GM12878 (cell line): ENCODE results near the gene TAPT1. TPM values are rescaled to one million over a fixed set of nuclear protein-coding genes. Genes with fewer than 3 reads are reported as not detected.

Experiments used
- ATAC-seq: fragments of 200-7000 bp; cut with Tn5 transposase; 3 replicates; pipeline ENCODE4 v1.9.1; 2020; ENCODE audit warnings: mild to moderate bottlenecking, moderate library complexity
- BruUV-seq: library from RNA; stranded (reverse); fragments of 400-500 nt; replicated peaks from 2 replicates; lab custom pipeline; 2021; lab: Mats Ljungman, UMichigan
- CTCF ChIA-PET: fragments of 300-600 bp; sonication (Branson Sonifier 250); formaldehyde crosslinking; extraction: SDS; loops from one replicate; lab custom pipeline; 2021; ENCODE audit warnings: inconsistent platforms; lab: Yijun Ruan, JAX
- POLR2A ChIA-PET: fragments of 350-600 bp; formaldehyde crosslinking; extraction: SDS; loops from one replicate; lab custom pipeline; 2021; ENCODE audit warnings: inconsistent platforms; lab: Charles Lee
- RAD21 ChIA-PET: fragments of 300-600 bp; sonication (Branson Sonifier 250); formaldehyde crosslinking; loops from one replicate; lab custom pipeline; 2023; ENCODE audit warnings: antibody characterized with exemption; ENCODE audit not compliant: unreplicated experiment; lab: Charles Lee
- SMC1A ChIA-PET: fragments of 300-600 bp; sonication (Branson Sonifier 250); formaldehyde crosslinking; loops from one replicate; lab custom pipeline; 2023; ENCODE audit not compliant: unreplicated experiment, uncharacterized antibody; lab: Charles Lee
- DNase-seq: peaks from one replicate; pipeline ENCODE4 v3.0.0-alpha.2; 2011; ENCODE audit warnings: low read depth, low spot score
- FAIRE-seq: peaks from 3 replicates; lab custom pipeline; 2011; peaks lifted over from hg19 to GRCh38; lab: Jason Lieb, UNC
- H2AFZ ChIP-seq: 2 replicates; pipeline ENCODE4 v1.6.0; 2011; ENCODE audit warnings: low read depth, low read length, control low read depth; ENCODE audit not compliant: control insufficient read depth
- H3K27ac ChIP-seq: 2 replicates; pipeline ENCODE4 v1.5.1; 2011; ENCODE audit warnings: control low read depth; ENCODE audit not compliant: control insufficient read depth, insufficient read depth
- H3K27me3 ChIP-seq, 2 experiments: replicated peaks in 1 of 2; 2 replicates each; pipeline versions ENCODE4 v1.6.0 to v1.6.1; 2011; ENCODE audit warnings: low read length in 1 of 2; ENCODE audit not compliant: control insufficient read depth in 2 of 2, insufficient read depth in 2 of 2
- H3K36me3 ChIP-seq, 2 experiments: 2 replicates each; pipeline ENCODE4 v1.5.1; 2011; ENCODE audit warnings: low read length in 1 of 2; ENCODE audit not compliant: control insufficient read depth in 2 of 2, insufficient read depth in 2 of 2
- H3K4me1 ChIP-seq: 2 replicates; pipeline ENCODE4 v1.6.1; 2011; ENCODE audit warnings: mild to moderate bottlenecking, low read length, moderate library complexity, mixed read lengths; ENCODE audit not compliant: control insufficient read depth, insufficient read depth
- H3K4me2 ChIP-seq: 2 replicates; pipeline ENCODE4 v1.6.0; 2011; ENCODE audit warnings: control low read depth; ENCODE audit not compliant: control insufficient read depth, insufficient read depth
- H3K4me3 ChIP-seq: fragments of 200-600 bp; sonication (generic); 2 replicates; pipeline ENCODE4 v1.5.1; 2016
- H3K79me2 ChIP-seq: 2 replicates; pipeline ENCODE4 v1.6.0; 2011; ENCODE audit warnings: low read length; ENCODE audit not compliant: control insufficient read depth, insufficient read depth
- H3K9ac ChIP-seq: 2 replicates; pipeline ENCODE4 v1.8.0; 2011; ENCODE audit warnings: low read length, control low read depth, mixed read lengths; ENCODE audit not compliant: control insufficient read depth, insufficient read depth
- H3K9me3 ChIP-seq: replicated peaks from 3 replicates; pipeline ENCODE4 v1.5.1; 2011; ENCODE audit warnings: mild to moderate bottlenecking, low read length; ENCODE audit not compliant: control insufficient read depth, insufficient read depth
- H4K20me1 ChIP-seq: 2 replicates; pipeline ENCODE4 v1.6.0; 2011; ENCODE audit not compliant: control insufficient read depth, insufficient read depth
- CBX5 ChIP-seq: sonication (generic); IDR thresholded peaks from 2 replicates; pipeline ENCODE4 v1.6.1; 2016; ENCODE audit warnings: low read depth, moderate library complexity, mild to moderate bottlenecking, inconsistent platforms
- KAT2A ChIP-seq: conservative IDR thresholded peaks from 2 replicates; pipeline ENCODE4 v1.6.1; 2011; ENCODE audit warnings: low read depth, low read length; ENCODE audit not compliant: control insufficient read depth
- LARP7 ChIP-seq: fragments of 450-650 bp; IDR thresholded peaks from 2 replicates; pipeline ENCODE4 v1.6.1; 2017; ENCODE audit warnings: mild to moderate bottlenecking
- SKIL ChIP-seq: fragments of 450-650 bp; IDR thresholded peaks from 2 replicates; pipeline ENCODE4 v1.6.1; 2017; ENCODE audit warnings: mild to moderate bottlenecking, low read depth, inconsistent platforms; ENCODE audit not compliant: poor library complexity, severe bottlenecking
- SMAD5 ChIP-seq: IDR thresholded peaks from 2 replicates; pipeline ENCODE4 v1.6.1; 2016; ENCODE audit warnings: antibody characterized with exemption, low read depth
- SP1 ChIP-seq: IDR thresholded peaks from one replicate; pipeline ENCODE4 v1.6.1; 2011; ENCODE audit warnings: low read depth, low read length
- USF2 ChIP-seq: IDR thresholded peaks from 2 replicates; pipeline ENCODE4 v1.6.1; 2011; ENCODE audit warnings: low read depth, low read length, improper control_type of control experiment, borderline replicate concordance
- ZNF687 ChIP-seq: fragments of 450-650 bp; IDR thresholded peaks from 2 replicates; pipeline ENCODE4 v1.6.1; 2017; ENCODE audit warnings: mild to moderate bottlenecking, moderate library complexity
- WGBS: methylation state at CpG from one replicate; pipeline ENCODE4 v1.1.6; 2016; ENCODE audit warnings: low lambda C conversion rate; ENCODE audit not compliant: insufficient replicate concordance, insufficient coverage; ENCODE audit errors: missing lambda C conversion rate; 5-methylcytosine and 5-hydroxymethylcytosine counted together
- in situ Hi-C: fragments of 300-500 bp; cut with MboI; formaldehyde crosslinking; loops from 9 replicates; pipeline ENCODE4 v1.14.3; 2018; ENCODE audit warnings: mixed read lengths
- intact Hi-C: fragments of 100-400 bp; cut with micrococcal nuclease; formaldehyde crosslinking; loops from one replicate; pipeline ENCODE4 v1.14.2; 2022; ENCODE audit not compliant: unreplicated experiment
- polyA plus RNA-seq, 11 experiments: library from polyadenylated mRNA; depleted of rRNA in 4 of 11; unstranded in 6 of 11; stranded (reverse) in 5 of 11; fragments of >200 nt; fragmentation: Nextera tagmentation in 4 of 11; fragmentation: Illumina TruSeq in 1 of 11; extraction: Ambion mirVana in 4 of 11; extraction: Trizol in 1 of 11; gene quantifications; 1 replicate in 1 of 11; 2 replicates in 10 of 11; pipeline versions ENCODE4 v1.2.1 to v1.2.3, GENCODE V29; 2011 to 2016; ENCODE audit warnings: inconsistent platforms in 2 of 11, missing spikeins in 2 of 11, low read depth in 1 of 11
- total RNA-seq, 4 experiments: library from RNA; depleted of rRNA in 3 of 4; stranded (reverse); fragments of >200 nt in 3 of 4; fragmentation: Illumina TruSeq in 1 of 4; extraction: Trizol in 1 of 4; gene quantifications; 2 replicates each; pipeline versions ENCODE4 v1.2.1 to v1.2.3, GENCODE V29; 2013 to 2021

Gene TAPT1
- total and polyA plus RNA-seq, 10 of the 15 experiments (the other 5 are each of a cell fraction or from before 2014, with no cell fraction given): 0.91 to 23.3 (median 9.5) TPM

GRCh38 chr4:16126714-16127113 is 99.6 kb downstream of the TAPT1 start:
- no peak overlapping the region for H3K4me3 ChIP-seq
- no peak overlapping the region for H3K9ac ChIP-seq
- CTCF ChIA-PET: no interaction called here
- no peaks in the 10 kb centered on the region for H3K36me3 ChIP-seq
- no peak overlapping the region for H2AFZ ChIP-seq
- H3K27ac ChIP-seq: no peak overlapping the region
- no peak overlapping the region for H3K4me2 ChIP-seq
- H4K20me1 ChIP-seq: no peaks in the 10 kb centered on the region
- 0 out of 4 replicates have a peak, but pooled peaks cover 0 to 3% of the 10 kb centered on the region in 2 experiments for H3K27me3 ChIP-seq
- DNase-seq (no peak), FAIRE-seq (no peak), ATAC-seq (no peak)
- SMC1A ChIA-PET: no interaction called here
- intact Hi-C loops: no loop called here
- RAD21 ChIA-PET: no interaction called here
- WGBS: 0% methylated on average over 1 of the region's 1 CpG
- no peak for TF ChIP-seq CBX5
- H3K9me3 ChIP-seq: no peaks in the 10 kb centered on the region
- in situ Hi-C loops: no loop called here
- H3K79me2 ChIP-seq: no peaks in the 10 kb centered on the region
- no peaks in the 10 kb centered on the region for H3K4me1 ChIP-seq
- no TSS peak for BruUV-seq
- POLR2A ChIA-PET: no interaction called here

GRCh38 chr4:16125571-16126445 is 100.5 kb downstream of the TAPT1 start:
- no peaks in the 10 kb centered on the region for H3K9me3 ChIP-seq
- no peaks in the 10 kb centered on the region for H4K20me1 ChIP-seq
- SMC1A ChIA-PET: no interaction called here
- no TSS peak for BruUV-seq
- H3K79me2 ChIP-seq: no peaks in the 10 kb centered on the region
- POLR2A ChIA-PET: no interaction called here
- TF ChIP-seq KAT2A (no peak), SKIL (no peak), SMAD5 (no peak), SP1 (no peak), ZNF687 (no peak), USF2 (no peak), LARP7 (no peak)
- WGBS: 6% methylated on average over 8 of the region's 8 CpGs
- H3K4me3 ChIP-seq: no peak overlapping the region
- no peak overlapping the region for H2AFZ ChIP-seq
- RAD21 ChIA-PET: no interaction called here
- in situ Hi-C loops (no loop called here), intact Hi-C loops (no loop called here)
- CTCF ChIA-PET: no interaction called here
- no peak overlapping the region for H3K27ac ChIP-seq
- no peak overlapping the region for H3K9ac ChIP-seq
- H3K4me1 ChIP-seq: no peaks in the 10 kb centered on the region
- no peak for DNase-seq
- no peak for FAIRE-seq
- no peak overlapping the region for H3K4me2 ChIP-seq
- H3K36me3 ChIP-seq: no peaks in the 10 kb centered on the region
- 0 out of 4 replicates have a peak, but pooled peaks cover 0 to 3% of the 10 kb centered on the region in 2 experiments for H3K27me3 ChIP-seq
- ATAC-seq: no peak
